HG02588 (cell line): Measurements from ENCODE around the gene RAB4B.
"Not testable (repeated sequence)": the region's sequence is repeated elsewhere in the genome, so short reads cannot be mapped to it uniquely, and the experiment has no call there.

Experiments used
- ATAC-seq: cut with Tn5 transposase; IDR thresholded peaks from one replicate; pipeline ENCODE4 v1.9.1; 2021; ENCODE audit warnings: mild to moderate bottlenecking, moderate library complexity; ENCODE audit not compliant: unreplicated experiment

RAB4B gene

DNA sequence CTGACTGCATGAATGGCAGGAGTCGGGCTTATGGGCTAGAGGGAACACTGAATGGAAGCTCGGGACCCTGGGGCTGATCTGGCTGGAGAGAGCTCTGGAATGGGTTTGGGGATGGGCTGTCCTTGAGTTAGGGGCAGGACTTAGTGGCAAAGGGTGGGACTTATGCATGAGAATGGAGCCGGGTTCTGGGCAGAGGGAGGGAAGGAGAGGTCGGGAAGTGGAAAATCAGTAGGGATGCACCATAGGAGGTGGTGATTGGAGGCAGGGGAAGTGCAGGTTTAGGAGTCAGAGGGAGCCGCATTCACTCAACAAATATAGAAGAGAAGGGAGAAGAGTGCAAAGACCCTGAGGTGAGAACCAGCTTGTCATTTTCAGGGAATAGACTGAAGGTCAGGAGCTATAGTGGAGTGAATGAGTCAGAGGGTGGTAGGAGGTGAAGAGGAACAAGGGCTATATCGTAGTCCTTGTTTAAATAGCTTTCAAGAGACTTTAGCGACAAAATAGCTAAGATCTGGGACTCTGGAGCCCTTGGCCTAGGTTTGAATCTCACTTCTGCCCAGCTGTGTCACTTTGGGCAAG, 748 bp downstream of the RAB4B start:
- no peak for ATAC-seq

DNA sequence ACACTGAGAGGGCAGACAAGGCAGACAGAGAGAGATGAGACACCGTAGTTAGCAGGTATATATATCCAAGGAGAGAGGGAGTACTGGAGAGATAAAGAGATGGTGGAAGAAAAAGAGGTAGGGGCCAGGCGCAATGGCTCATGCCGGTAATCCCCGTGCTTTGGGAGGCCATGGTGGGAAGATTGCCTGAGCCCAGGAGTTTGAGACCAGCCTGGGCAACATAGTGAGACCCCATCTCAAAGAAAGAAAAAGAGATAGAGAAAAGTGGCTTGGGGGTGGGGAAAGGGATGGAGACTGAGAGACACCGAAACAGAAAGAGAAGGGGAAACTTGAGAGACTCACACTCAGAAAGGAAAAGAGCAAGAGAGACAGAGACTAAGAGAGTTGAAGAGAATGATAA, 2.5 kb downstream of the RAB4B start:
- no peak for ATAC-seq

DNA sequence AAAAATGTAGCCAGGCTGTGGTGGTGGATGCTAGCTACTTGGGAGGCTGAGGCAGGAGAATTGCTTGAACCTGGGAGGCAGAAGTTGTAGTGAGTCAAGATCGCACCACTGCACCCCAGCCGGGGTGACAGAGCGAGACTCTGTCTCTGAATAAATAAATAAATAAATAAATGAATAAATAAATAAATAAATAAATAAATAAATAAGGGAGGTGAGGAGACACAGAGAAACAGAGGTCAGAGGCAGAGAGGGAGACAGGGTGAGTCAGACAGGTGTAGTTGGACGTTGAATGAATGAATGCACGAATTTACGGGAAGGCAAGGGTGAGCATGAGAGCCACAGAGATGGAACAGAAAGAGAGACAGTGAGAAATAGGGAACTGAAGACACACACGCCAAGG, 3.1 kb downstream of the RAB4B start:
- no peak for ATAC-seq

DNA sequence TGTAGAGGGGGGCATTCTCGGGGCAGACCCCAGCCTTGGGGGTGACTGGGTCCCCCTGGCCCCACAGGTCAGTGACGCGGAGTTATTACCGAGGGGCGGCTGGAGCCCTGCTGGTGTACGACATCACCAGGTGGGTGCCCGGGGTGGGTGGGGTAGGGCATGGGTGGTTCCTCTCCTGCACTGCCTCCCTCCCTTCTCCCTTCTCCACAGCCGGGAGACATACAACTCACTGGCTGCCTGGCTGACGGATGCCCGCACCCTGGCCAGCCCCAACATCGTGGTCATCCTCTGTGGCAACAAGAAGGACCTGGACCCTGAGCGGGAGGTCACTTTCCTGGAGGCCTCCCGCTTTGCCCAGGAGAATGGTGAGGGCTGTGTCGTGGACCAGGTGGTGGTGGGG, 5.7 kb downstream of the RAB4B start:
- ATAC-seq, result no peak

DNA sequence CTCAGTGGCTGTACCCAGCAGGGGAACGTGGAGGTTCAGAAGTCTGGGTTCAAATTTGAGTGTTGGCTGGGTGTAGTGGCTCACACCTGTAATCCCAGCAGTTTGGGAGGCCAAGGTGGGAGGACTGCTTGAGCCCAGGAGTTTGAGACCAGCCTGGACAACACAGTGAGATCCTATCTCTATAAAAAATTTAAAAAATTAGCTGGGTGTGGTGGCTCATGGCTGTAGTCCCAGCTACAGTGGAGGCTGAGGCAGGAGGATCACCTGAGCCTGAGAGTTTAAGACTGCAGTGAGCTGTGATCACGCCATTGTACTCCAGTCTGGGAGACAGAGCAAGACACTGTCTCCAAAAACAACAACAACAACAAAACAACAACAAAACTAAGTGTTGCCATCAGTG, 6.1 kb downstream of the RAB4B start:
- ATAC-seq, result not testable (repeated sequence)

DNA sequence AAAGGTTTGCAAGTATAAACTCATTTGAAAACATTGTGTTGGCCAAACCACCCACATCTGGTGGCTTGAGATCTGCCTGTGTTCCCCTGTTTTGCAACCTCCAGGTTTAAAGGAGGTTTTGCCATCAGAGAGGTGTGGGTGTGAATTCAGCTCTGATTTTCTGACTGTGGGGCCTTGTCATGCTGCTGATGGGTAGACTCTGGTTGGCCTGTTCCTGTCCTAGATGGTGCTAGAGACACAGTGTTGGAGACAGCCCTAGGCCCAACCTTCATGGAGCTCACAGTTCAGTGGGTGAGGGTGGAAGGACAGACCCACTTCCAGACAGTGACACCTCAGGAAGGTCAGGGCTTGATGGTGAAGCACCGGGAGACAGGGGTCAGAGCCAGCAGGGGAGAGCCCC, 7.5 kb downstream of the RAB4B start:
- no peak for ATAC-seq

DNA sequence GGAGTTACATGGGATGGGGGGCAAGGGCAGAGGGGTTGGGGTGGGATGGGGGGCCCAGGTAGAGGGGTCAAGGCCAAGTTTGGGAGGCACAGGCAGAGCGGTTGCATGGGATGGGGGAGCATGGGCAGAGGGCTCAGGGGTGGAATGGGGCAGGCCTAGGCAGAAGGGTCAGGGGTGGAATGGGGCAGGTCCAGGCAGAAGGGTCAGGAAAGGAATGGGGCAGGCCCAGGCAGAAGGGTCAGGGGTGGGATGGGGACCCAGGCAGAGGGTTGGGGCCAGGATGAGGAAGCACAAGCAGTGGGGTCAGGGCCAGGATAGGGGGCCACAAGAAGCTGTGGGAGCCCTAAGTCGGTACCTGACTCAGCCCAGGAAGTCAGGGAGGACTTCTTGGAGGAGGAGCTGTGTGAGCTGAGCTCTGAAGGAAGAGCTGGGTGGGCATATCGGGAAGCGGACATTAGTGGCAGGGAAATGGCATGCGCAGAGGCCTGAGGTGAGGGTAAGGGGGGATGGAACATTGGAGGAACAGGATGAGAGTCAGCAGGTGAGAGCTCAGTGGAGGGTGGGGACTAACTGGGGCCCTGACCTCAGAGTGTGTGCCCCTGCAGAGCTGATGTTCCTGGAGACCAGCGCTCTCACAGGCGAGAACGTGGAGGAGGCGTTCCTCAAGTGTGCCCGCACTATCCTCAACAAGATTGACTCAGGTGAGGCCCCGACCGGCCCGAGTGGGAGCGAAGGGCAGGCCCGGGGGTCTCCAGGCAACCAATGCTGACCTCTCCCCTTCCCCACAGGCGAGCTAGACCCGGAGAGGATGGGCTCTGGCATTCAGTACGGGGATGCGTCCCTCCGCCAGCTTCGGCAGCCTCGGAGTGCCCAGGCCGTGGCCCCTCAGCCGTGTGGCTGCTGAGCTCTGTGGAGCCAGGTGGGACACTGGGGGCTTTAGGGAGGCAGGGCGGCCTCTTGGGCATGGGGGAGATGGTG, 8.3 kb downstream of the RAB4B start:
- ATAC-seq, result no peak

DNA sequence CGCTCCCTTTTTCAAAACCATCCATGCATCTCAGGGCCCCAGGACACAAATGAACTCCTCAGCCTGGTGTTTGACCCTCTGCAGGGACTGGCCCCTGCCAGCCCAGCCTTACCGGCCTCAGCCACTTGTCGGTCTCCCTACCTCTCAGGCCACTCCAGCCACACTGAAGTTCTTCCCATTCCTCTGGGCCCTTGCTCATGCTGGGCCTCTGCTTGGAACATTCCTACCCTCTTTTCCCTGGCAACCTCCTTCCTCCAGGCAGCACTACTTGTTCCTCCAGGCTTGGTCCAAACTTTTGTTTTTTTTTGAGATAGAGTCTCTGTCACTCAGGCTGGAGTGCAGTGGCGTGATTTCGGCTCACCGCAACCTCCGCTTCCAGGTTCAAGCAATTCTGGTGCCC, 13.3 kb downstream of the RAB4B start:
- no peak for ATAC-seq

DNA sequence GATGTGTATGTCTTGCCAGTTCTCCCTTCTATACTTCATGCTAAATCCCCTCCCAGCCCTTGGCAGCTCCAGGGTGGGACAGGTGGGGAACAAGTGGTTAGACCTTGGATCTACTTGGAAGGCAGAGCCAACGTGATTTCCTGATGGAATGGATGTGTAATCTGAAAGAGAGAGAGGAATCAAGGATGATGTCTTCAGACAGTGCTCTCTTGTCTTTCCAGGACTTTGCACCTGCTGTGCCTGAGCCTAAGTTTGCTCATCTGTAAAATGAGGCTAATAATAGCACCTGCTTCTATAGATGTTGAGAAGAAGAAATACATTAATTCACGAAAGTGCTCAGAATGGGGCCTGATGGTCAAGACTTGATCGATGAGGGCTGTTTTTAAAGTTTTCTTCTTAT, 13.9 kb downstream of the RAB4B start:
- no peak for ATAC-seq

DNA sequence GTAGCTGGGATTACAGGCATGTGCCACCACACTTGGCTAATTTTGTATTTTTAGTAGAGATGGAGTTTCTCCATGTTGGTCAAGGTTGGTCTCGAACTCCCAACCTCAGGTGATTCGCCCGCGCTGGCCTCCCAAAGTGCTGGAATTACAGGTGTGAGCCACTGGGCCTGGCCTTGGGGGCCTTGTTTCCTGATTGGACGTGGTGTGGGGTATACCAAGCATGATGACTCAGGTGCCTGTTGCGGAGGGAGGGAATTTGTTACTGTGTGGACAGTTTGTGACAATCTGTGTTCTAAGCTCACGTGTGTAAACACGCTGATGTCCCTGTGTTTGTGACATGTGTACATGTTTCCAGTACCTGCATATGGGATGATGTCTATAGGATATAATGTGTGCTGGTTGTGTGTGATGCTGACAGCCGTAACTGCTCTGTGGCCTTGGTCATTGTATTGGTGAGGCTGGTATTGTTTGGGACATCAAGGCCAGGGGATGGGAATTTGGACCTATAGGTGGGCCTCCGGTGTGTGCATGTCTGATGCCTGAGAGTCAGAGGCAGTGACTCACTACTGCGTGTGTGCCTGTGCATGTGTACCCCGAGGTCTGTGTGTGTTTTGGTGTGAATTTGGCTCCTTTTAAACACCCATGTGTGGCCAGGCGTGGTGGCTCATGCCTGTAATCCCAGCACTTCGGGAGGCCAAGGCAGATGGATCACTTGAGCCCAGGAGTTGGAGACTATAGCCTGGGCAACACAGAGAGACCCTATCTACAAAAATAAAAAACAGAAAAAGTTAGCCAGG, 19.3 kb downstream of the RAB4B start:
- no peak for ATAC-seq

DNA sequence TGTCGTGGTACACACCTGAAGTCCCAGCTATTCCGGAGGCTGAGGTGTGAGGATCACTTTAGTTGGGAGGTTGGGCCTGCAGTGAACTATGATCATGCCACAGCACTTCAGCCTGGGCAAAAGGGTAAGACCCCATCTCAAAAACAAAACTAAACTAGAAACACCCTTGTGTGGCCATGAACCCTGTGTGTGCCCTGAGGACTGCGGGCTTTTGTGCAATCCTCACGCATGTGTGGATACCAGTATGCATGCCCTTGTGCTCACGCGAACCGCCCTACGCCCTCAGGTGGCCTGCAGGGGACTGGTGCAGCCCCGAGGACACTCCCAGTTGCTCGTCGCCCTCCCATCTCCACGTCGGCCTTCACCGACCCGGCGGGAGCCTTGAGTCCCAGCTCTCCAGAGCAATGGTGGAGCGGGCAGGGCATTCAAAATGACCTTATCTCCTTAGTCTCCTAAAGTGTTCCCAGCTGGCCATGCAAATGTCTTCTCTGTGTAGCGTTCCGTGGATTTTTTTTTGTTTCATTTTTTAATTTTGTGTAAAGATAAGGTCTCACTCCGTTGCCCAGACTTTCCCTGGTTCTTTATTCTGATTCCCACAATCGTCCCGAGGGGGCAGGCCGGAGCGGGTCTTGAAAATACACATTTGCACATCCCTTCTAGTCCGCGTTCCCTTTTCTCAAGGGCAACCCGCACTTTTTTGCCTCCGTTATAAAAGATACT, 20.1 kb downstream of the RAB4B start:
- peak; percentile 19 for ATAC-seq

DNA sequence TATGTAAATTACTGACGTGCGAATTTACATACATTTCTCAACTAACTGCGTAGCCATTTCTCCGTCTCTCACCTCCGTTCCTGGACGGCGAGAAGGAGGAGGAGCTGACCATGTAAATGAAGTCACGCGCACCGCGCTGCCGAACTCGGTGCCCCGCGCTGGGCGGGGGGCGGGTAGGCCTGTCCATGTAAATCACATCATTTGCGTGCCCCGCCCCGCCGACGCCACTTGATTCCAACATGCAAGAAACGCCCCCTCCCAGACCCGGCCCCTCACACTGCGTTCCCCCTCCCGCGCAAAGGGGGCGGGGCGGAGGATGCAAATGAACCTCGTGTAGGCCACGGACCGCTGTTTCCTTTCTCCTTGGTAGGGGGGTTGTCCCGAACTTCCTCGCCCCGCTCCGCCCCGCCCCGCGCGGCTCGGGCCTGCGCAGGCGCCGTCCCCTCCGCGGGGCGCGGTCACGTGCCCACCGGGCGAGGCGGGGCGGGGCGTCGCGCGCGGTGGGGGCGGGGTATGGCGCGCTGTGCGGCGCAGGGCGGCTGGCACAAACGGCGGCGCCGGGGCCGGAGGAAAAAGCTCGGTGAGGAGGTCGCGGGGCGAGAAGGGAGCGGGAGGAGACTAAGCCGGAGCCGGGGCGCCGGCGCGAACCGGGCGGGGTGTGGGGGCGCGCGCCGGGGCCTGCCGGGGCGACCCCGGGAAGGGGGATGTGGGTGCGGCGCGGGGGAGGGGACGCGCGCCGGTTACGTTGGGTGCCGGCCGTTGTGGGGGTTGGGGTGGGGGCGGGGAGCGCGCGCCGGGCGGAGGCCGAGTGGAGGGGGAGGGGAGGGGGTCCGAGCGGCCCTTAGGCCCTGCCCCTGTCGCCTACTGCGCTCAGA, 20.9 kb downstream of the RAB4B start, which contains the start of gene EGLN2:
TSS of gene EGLN2 (plus strand) at position 509 of the 875 bp plus-strand sequence. CDS start 1,382 bp downstream, outside the sequence.
- peak; percentile 68 for ATAC-seq

DNA sequence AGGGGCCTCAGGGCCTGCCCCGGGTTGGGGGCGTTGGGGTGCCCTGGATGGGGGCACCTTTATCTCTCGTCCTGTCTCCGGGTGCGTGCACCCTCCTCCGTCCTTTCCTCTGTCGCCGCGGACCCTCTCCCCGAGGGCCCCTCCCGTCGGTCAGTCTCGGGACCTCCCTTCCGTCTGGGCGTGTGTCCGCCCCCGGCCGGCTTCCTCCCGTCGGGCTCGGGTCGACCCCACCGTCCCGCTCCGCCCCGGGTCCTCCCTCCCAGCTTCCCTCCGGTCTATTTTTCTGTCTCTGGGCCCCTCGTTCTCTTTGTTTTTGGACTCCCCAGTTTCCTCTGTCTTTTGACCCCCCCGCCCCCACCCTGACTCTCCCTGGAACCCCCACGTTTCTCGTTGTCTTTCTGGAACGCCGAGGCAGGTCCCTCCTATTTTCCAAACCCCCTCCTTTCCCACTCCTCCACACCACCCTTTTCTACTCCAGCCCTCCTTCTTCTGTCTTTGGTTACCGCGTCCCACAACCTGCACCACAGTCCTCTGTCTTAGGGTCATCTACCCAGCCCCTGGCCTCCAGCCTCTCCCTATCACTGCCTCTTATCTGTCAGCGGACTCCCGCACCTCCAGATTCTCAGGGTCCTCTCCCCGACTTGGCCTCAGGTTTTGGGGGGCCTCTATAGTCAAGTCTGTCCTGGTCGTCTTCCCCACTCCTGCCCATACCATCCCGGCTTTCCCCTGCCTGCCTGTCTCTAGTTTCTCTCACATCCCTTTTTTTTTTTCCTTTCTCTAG, 21.7 kb downstream of the RAB4B start:
- ATAC-seq, result no peak

DNA sequence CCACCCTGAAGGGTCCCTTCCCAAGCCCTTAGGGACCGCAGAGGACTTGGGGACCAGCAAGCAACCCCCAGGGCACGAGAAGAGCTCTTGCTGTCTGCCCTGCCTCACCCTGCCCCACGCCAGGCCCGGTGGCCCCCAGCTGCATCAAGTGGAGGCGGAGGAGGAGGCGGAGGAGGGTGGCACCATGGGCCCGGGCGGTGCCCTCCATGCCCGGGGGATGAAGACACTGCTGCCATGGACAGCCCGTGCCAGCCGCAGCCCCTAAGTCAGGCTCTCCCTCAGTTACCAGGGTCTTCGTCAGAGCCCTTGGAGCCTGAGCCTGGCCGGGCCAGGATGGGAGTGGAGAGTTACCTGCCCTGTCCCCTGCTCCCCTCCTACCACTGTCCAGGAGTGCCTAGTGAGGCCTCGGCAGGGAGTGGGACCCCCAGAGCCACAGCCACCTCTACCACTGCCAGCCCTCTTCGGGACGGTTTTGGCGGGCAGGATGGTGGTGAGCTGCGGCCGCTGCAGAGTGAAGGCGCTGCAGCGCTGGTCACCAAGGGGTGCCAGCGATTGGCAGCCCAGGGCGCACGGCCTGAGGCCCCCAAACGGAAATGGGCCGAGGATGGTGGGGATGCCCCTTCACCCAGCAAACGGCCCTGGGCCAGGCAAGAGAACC, 22.4 kb downstream of the RAB4B start:
- ATAC-seq, result no peak

DNA sequence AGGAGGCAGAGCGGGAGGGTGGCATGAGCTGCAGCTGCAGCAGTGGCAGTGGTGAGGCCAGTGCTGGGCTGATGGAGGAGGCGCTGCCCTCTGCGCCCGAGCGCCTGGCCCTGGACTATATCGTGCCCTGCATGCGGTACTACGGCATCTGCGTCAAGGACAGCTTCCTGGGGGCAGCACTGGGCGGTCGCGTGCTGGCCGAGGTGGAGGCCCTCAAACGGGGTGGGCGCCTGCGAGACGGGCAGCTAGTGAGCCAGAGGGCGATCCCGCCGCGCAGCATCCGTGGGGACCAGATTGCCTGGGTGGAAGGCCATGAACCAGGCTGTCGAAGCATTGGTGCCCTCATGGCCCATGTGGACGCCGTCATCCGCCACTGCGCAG, 22.9 kb downstream of the RAB4B start:
- no peak for ATAC-seq

DNA sequence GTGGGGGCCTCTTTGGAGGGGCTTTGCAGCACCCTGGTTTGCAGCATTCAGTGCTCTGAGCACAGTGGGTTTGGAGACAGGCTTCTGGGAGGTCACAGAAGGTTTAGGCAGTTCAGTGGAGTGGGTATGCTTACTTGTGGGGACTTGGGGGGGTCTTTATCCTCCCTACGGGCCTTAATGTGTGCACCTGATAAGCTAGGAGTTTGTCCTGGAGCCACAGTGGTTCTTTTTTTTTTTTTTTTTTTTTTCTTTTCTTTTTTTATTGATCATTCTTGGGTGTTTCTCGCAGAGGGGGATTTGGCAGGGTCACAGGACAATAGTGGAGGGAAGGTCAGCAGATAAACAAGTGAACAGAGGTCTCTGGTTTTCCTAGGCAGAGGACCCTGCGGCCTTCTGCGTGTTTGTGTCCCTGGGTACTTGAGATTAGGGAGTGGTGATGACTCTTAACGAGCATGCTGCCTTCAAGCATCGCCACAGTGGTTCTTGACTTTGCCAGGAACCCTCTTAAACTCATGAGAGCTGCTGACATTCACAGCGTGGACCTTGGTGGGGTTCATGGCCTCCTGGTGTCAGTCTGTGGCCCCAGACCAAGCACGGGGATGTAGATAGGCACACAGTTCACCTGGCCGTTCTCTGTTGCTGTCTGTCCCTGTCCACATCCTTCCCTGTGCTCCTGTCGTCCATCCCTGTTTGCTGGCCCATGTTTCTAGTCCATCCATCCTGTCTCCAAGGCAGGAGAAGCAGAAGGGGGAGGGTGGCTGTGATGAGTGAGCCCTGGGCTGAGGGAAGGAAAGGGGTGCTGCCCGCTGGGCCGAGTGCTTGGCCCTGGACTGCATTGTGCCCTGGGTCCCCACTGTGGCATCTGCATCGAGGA, 23.6 kb downstream of the RAB4B start:
- ATAC-seq, result no peak

DNA sequence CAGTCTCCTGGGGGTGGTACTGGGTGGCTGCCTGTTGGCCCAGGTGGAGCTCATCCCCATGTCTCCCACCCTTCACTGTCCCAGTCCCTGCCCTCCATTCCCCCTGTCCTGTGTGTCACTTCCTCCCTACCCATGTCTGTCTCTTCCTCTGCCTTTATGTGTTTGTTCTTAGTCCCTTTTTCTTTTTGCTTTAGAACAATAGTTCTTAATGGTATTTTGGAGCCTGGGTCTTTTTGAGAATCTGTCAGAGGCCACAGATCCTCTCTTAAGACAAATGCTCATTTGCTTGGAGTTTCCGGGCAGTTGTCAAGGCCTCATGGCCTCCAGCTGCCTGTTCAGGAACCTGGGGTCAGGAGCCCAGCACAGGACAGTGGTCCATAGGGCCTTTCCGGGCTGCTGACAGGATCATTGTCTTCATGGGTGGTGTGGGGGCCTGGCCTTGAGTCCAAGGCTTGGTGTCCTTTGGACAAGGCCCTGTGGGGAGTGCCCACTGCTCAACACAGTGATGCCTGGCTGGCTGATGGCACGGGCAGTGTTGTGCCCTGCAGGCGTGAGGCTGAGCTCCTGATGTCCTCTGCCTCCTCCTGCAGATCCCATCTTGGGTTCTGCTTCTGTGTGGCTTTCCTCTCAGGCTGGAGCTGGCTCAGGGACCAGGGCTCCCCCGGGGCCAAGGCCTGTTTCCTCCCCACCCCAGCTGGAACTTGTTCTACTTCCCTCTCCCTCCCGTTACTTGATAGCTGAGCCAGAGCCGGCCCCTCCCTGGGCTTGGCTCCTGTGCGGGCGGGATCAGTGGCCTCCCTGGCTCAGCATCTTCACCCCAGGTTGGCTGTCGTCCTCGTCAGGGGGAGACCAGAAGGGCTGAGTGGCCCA, 24.5 kb downstream of the RAB4B start:
- ATAC-seq, result no peak
